Measurements from ENCODE around the gene NKX2-1. TPM values are rescaled to one million over a fixed set of nuclear protein-coding genes. Genes with fewer than 3 reads are reported as not detected.
"Not testable (repeated sequence)": the region's sequence is repeated elsewhere in the genome, so short reads cannot be mapped to it uniquely, and the experiment has no call there.

NKX2-1 gene
- not detected for polyA plus RNA-seq (ENCODE audit: insufficient read length in 3 of 3)

GRCh38 chr14:36519431-36520321 lies at the start of gene NKX2-1:
NKX2-1 (minus strand) TSS chr14:36520232; CDS start chr14:36520129, 103 bp downstream.
- no peak for DNase-seq (ENCODE audit: low read depth in 3 of 3, low spot score in 2 of 3)

DNA sequence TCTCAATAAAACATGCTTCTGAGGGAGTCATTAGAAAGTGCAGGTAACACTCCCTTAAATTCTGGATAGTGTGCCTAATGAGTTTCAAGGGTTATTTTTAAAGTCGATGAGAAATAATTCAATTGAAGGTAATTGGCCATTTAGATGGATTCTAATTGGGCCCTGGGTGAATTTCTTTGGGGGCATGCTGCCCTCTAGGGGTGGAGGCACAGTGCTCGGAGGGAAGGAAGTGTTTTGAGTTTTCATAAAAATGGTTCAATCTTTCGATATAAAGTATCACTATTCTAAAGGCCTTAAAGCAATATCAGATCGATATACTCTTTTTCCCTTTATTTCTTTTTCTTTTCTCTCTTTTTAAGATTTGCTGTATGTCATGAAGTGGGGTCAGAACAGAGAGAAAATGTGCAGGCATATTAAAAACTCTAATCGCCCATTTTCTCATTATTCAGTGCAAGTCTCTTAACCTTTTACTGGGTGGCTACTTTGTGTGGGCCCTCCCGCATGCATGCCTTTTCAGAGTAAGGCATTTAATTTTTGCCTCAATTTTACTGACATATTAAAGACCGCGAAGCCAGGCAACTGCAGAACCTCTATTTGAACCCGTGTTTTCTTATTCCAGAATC lies 36.9 kb upstream of the NKX2-1 start:
- DNase-seq (ENCODE audit: low read depth in 3 of 3, low spot score in 2 of 3): no peak

DNA sequence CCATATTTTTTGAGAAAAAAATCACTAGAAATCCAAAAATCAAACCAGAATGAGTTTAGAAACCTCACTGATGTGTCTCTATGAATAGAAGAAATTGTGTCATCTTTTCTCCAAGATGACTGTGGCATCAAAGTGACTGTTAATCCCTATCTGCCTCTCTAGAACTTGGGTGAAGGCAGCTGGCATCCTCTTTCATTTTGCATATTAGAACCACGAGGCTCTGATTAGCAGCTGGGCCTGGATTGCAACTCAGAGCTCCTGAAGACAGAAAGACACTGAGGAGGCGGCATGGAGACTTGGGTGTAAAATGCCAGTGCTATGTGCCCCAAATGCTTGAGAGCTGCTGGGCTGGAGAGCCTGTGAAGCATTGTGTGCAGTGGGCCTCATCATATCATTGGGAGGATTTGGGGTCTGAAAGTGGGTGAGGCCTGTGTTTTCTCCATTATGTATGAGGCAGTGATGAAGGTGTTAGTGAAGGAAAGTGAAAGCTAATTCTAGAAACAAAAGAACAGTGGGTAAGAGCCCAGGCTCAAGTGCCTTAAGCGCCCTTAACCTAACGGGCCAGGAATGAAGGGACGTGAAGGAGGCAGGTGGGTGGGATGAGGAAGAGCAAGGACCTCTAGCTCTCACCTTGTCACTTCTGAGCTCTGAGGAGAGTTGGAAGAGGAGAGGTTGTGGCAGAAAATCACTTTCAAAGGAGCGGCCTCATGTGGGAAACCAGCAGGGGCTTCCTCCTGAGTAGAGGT lies 36.1 kb upstream of the NKX2-1 start:
- DNase-seq (ENCODE audit: low read depth in 3 of 3, low spot score in 2 of 3): no peak

GRCh38 chr14:36553656-36554260 lies 33.7 kb upstream of the NKX2-1 start:
- peak in 2 of 3 donors; percentile 10 to 17 for DNase-seq (ENCODE audit: low read depth in 3 of 3, low spot score in 2 of 3)

- DNase-seq (ENCODE audit: low read depth in 3 of 3, low spot score in 2 of 3): no peak
These were observed 30.9 kb upstream of the NKX2-1 start for GRCh38 chr14:36550899-36551298.

DNA sequence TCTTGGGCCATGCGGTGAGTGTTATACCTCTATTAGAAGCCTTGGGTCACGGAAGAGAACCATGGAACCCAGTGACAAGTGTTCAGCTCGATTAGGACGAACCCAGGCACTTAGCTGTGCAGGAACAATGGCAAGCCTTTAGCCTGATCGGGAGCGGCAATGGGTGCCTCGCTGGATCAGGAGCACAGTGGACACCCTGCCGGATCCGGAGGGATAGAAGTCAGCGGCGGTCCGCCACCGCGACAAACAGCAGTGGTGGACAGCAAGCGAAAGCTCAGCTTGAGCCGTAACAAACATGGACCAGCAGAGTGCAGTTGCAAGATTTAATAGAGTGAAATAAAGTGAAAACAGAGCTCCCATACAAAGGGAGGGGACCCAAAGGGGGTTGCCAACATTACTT lies 24.2 kb upstream of the NKX2-1 start:
- not testable (repeated sequence) for DNase-seq (ENCODE audit: low read depth in 3 of 3, low spot score in 2 of 3)

DNA sequence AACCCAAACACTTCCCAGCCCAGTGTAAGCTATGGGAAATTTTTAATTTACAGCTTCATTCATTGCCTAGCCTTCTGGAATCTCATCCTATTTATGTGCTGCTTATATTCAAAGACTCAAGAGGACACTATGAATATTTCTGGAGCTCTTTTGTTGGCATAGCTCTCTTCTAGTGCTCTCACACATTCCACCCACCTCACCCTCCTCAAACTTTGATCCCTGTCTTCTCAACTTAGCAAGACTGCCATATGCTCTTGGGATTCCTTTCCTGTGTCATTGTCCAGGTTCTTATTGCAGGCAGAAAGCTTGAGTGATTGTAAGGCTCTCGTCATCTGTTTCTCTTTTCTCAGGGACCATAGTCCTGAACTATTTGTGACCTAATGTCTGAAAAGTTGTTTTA lies 18.0 kb upstream of the NKX2-1 start:
- no peak for DNase-seq (ENCODE audit: low read depth in 3 of 3, low spot score in 2 of 3)

- no peak for DNase-seq (ENCODE audit: low read depth in 3 of 3, low spot score in 2 of 3)
These were observed 9.0 kb upstream of the NKX2-1 start for GRCh38 chr14:36529062-36529461.

DNA sequence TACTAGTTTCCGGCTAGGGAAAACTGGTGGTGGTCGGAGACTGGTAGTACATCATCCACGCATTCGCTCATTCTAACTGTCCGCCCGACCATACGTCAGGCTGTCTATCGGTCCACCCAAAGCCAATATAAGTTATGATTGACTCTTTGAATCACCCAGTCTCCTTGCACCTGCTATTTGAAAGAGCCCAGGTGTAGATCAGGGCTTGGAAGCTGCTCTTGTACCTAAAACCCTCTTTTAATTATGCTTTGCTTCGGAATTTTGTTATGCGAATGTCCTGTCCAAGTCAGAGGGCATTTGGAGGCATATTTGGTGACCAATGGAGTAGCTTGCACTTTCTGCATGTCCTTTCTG lies 5.7 kb upstream of the NKX2-1 start:
- DNase-seq (ENCODE audit: low read depth in 3 of 3, low spot score in 2 of 3): no peak

DNA sequence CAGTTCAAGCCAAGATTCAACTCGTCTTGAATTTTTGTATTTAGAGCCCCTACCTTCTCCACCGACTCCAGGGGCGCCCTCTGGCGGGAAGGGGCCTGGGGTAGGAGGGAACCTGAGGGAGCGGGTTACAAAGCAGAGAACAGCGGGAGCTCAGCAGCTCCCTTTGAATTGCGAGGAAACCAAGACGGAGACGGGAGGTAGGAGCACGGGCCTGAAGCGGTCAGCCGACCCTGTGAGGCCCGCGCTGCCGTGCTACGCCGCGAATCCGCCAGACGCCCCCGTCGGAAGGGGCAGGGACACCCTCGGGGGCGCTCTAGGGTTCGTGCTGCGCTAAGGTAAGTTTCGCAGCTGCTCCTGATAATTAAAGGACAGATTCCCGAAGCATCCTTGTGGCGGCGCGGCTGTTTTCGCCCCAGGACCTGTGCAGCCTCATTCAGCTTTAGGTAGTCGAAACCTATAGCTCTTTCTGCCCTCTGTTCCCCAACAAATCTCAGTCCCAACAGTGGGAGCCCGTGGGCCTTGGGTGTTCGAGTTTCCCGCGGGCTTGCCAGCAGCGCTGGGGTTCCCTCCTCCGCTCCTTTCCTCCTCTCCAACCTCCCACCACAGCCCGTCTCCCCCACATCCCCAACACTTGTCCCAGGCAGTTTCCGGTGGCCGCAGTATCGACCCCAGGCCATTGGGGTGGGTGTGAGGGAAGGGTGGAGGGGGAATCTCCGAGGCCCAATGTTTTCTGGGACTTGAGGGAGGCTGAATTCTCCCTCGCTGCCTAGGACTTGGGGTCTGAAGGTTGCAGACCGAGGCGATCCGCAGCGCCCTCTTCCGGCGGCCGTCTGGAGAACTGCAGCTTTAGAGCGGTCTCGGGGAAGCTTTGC lies 5.1 kb upstream of the NKX2-1 start:
- no peak for DNase-seq (ENCODE audit: low read depth in 3 of 3, low spot score in 2 of 3)

- no peak for DNase-seq (ENCODE audit: low read depth in 3 of 3, low spot score in 2 of 3)
These were observed 4.3 kb upstream of the NKX2-1 start for GRCh38 chr14:36524220-36524837.

DNA sequence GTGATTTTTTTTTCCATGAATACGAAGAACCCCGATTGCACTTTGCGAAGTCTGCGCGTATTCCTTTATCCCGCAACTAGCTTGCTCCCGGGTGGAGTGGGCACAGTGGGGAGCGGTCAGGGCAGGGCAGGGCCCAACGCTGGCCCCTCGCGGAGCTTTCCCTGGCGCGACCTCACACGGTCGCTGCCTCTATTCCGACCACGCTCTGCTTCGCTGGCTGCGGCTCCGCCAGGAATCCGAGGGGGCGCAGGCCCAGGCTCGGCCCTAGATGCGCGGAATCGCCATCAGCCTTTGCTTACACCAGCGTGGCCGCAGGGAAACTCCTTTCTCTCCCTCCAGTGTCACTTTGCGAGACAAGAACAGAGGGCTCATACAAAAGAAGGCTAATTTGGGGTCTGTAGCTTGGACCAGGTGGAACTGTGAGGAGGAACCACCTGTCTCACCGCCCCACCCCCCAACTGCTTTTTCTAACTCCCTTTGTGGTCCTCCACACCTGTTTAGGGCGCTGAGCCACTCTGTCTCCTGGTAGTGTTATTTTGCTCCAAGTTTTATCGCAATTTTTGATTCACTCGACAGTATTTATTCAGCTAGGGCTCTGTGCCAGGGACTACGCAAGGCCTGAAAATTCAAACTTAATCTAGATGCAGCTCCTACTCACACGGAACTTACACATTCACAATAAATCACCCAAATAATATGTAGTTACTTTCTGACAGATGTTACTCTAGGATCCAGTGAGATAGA lies 3.1 kb upstream of the NKX2-1 start:
- DNase-seq (ENCODE audit: low read depth in 3 of 3, low spot score in 2 of 3): no peak

- no peak for DNase-seq (ENCODE audit: low read depth in 3 of 3, low spot score in 2 of 3)
These were observed 2.4 kb upstream of the NKX2-1 start for GRCh38 chr14:36522347-36522971.

GRCh38 chr14:36521598-36522345 lies 1.7 kb upstream of the NKX2-1 start:
- DNase-seq (ENCODE audit: low read depth in 3 of 3, low spot score in 2 of 3): no peak

DNA sequence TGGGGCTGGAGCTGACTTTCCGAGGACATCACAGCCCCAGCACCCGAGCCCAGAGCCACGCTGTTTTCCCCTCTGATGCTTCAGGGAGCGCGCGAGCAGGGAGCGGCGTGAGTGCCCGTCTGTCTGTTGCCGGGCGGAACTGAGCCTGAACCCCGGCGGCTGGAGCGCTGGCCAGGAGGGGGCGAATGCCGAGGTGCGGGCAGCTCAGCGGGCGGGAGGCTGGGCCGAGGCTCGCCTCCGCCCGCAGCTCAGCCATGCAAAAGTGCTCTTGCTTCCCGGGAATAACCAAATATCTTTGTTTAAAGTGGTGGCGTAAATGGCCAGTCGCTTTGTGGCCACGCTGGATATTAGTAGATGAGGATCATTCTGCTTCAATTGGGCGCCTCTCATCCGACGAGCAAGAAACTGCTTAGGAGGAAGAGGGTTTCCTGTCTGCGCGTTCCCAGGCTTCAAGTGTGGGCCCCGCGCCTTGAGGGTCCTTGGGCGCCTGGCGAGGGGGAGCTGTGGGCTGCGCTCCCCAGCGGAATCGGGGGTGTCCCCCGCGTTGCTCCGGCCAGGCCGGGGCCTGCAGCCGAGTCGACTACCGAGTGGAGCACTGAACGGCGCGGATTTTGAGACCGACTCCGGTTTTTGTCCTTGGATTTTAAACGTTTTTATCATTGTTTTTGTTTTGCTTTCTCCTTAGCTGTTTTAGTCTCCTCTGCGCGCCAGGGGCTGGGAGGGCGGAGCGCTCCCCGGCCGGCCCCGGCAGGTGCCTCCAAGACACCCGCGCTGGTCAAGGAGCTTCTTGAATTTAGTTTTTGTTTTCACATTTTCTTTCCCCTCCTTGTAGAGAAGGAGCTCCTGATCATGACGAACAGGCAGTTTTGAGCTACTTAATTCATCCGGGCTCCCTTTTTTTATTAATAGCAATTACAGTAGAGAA lies 831 bp upstream of the NKX2-1 start:
- DNase-seq (ENCODE audit: low read depth in 3 of 3, low spot score in 2 of 3): no peak

DNA sequence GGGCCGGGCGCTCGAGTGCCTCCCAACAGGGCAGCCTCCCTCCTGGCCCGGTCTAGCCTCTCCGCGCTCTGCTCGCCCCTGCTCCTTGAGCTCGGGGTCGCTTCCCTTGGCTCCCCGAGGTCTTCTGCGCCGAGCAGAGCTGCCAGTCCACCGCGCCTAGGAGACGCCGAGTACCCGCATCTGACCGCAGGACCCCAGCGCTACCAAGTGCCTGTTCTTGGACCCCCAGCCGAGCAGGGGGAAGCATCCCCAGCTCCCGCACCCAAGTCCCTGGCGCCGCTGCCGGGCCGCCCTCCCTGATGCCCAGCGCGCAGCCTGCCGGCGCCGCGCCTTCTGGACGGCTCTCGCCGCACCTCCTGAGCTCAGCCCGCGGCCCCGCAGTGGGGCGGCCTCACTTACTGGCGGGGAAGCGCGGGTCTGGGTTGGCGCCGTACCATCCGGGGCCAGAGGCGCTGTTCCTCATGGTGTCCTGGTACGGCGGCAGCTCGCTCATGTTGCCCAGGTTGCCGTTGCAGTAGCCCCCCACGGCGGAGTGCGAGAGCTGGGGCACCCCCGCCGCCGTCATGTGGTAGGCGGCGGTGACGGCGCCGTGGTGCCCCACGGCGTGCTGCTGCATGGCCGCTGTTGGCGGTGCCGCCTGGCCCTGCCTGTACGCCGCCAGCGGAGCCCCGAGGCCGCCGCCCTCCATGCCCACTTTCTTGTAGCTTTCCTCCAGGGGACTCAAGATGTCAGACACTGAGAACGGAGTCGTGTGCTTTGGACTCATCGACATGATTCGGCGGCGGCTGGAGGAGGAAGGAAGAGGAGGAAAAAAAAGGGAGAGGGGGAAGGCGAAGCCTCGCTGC lies 1.2 kb downstream of the NKX2-1 start:
- no peak for DNase-seq (ENCODE audit: low read depth in 3 of 3, low spot score in 2 of 3)

All from right renal cortex interstitium (tissue), 3 donors.